Right ventricle myocardium inferior (tissue), 1 donor: ENCODE data around the gene PPTC7. TPM values are rescaled to one million over a fixed set of nuclear protein-coding genes. Genes with fewer than 3 reads are reported as not detected.

Source experiments
- ATAC-seq: fragments of 200-7000 bp; cut with Tn5 transposase; one replicate; pipeline ENCODE4 v1.9.1; 2020; ENCODE audit warnings: mild to moderate bottlenecking, moderate library complexity
- DNase-seq: peaks from one replicate; pipeline ENCODE4 v3.0.0; 2021; ENCODE audit errors: missing footprints
- intact Hi-C: fragments of 100-400 bp; cut with DNase I; formaldehyde crosslinking; loops from one replicate; pipeline ENCODE4 v1.11.0; 2022
- total RNA-seq: library from RNA; stranded (reverse); fragmentation: NEBNext Ultra II Directional; extraction: Animal tissue kit (Norgen Biotek cat#: 25700); gene quantifications from one replicate; pipeline ENCODE4 v1.2.1, GENCODE V29; 2021
- donor health status: DM: no; HTN: yes; CAD: no; lungs with severe emphysema.

Gene PPTC7
- total RNA-seq, 1 donor from 2014 or later, result 99.2 TPM

DNA sequence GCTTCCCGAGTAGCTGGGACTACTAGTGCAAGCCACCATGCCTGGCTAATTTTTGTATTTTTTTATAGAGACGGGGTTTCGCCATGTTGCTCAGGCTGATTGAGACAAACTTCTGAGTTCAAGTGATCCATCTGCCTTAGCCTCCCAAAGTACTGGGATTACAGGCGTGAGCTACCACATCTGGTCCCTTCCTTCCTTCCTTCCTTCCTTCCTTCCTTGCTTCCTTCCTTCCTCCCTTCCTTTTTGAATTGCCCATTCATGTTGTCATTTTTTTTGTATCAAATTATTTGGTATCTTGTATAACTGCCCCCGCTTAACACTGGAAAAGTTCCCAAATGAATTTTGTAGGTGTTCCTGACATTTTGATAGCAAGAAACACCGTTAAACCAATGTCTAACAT is 69.3 kb downstream of the PPTC7 start:
- DNase-seq (no peak), ATAC-seq (no peak)
- intact Hi-C loops, result loop anchor here (5.0 kb wide), 1 partner anchor 313 kb away; no protein-coding TSS in a partner anchor

DNA sequence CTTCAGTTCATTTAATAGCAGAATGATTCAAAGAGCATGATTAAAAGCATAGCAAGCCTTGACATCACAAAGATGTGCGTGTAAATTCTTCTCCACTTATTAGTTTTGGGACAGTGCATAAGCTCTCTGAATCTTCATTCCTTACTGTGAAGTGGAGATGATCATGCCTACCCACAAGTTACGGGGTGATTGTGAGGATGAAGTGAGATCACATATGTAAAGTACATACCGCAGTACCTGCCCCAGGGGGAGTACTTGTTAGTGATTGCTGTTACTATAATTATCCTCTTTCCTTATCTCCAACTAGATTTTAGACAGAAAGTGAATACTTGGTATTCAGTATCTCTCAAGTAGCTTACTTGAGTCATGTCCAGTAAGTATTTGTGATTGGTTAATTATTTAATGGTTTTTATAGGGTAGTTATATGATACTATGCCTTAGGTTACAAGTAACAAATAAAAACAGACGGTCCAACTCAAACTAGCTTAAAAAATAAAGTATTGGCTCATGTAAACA is 75.0 kb downstream of the PPTC7 start:
- ATAC-seq, result no peak
- no peak for DNase-seq
- intact Hi-C loops, result no loop called here

DNA sequence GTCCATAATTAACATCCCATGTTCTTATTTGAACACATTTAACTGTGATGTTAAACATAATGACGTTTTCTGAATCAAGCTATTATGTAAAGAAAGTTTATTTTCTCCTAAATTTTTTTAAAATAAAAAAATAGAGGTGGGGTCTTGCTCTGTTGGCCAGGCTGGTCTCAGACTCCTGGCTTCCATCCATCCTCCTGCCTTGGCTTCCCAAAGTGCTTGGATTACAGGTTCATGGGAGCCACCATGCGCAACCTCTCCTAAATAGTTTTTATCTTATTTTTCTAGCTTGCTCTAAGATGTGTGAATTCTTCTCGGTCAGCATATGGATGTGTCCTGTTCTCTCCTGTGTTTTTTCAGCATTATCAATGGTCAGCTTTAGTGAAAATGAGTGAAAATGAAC is 77.8 kb downstream of the PPTC7 start:
- intact Hi-C loops, result no loop called here
- ATAC-seq (no peak), DNase-seq (no peak)

DNA sequence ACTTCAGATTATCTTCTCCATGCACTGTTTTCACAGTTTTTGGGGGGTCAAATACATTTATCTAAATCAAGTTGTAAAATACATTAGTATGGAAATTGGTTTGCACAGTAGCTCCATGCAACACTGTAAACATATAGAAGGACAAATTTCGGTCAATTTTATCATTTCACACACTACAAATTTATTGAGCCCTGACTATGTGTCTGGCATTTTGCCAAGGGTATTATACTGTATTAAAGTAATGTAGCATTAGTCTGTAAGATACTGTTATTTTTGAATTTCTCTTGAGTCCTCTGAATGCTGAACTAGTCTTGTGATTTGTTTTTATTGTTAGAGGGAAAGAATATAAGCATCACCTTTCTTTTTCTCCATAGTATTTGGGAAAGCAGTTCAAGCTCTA is 79.7 kb downstream of the PPTC7 start:
- intact Hi-C loops, result loop anchor here (2.0 to 5.0 kb wide), 3 partner anchors 35 to 194 kb away; partner anchors contain the start of genes ARPC3, FAM216A and GPN3
- no peak for ATAC-seq
- no peak for DNase-seq

DNA sequence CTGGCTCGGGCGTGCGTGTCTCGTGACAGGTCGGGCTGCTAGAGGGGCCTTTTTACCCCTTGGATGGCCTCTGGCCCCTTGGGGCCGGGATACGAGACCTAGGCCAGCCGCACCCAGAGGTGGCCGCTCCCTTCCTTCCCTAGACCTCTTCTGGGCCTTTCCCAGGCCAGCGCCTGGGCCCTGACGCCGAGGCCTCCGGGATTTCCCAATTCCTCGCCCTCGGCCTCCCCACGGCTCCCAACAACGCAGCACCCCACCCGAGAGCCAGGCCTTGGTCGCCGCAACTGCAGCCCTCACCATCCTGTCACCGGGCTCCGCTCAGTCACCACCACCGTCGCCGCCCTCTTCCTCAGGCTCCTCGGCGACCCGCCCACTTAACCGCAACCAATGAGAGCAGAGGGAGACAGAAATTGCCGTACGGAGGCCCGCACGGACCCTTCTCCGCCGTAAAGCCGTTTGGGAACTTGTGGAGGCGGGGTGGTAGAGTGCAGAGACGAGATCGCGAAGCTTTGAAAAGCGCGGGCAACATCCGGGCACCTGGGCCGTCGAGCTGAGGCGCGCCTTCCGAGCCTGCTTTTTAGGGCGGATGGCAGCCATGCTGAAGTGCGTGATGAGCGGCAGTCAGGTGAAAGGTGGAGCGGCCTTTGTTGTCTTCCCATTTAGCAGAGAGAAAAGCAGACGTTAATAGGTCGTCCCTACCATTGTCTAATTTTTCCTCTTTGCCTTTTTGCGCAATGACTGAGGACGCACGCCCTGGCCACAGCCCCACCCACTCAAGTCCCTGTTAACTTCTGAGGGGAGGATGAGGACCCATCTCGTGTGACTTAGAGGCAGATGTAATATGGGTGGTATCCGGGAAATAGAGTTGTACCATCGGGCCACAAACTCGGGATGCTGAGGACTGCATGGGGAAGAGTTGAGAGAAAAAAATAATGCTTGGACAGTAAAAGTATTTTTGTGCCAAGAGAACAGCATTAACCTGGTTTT is 81.1 kb downstream of the PPTC7 start, which contains the start of the genes RAD9B and VPS29:
Gene RAD9B (plus strand): TSS at position 580 of the 987 bp plus-strand sequence. CDS start 7 bp downstream, at position 587.
Gene VPS29 (minus strand): TSS at position 360 of the 987 bp plus-strand sequence. CDS start 60 bp downstream, at position 300.
- intact Hi-C loops, result loop anchor here (2.0 to 5.0 kb wide), 3 partner anchors 33 to 195 kb away; partner anchors contain the start of genes ARPC3, FAM216A and GPN3
- peak; percentile 99 for DNase-seq
- ATAC-seq, result peak; percentile 99

DNA sequence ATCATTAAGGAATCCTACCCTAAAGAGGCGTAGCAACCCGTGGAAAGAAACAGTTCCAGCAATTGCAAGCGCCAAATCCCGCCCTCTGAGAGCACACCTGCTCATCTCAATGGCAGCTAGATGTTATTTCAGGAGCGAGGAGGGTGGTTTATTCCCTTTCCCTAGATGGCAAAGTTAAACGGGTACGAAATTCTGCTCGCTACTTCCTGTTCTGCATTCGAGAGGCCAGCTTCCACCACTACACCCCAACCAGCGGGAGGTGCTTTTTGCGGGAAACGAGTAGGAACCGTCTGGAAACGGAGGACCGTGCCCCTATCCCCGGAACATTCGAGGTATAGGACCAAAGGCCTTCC is 81.7 kb downstream of the PPTC7 start:
- peak; percentile 28 for ATAC-seq
- DNase-seq, result no peak
- intact Hi-C loops, result loop anchor here (5.0 kb wide), 2 partner anchors 49 to 196 kb away; partner anchors contain the start of gene ARPC3

DNA sequence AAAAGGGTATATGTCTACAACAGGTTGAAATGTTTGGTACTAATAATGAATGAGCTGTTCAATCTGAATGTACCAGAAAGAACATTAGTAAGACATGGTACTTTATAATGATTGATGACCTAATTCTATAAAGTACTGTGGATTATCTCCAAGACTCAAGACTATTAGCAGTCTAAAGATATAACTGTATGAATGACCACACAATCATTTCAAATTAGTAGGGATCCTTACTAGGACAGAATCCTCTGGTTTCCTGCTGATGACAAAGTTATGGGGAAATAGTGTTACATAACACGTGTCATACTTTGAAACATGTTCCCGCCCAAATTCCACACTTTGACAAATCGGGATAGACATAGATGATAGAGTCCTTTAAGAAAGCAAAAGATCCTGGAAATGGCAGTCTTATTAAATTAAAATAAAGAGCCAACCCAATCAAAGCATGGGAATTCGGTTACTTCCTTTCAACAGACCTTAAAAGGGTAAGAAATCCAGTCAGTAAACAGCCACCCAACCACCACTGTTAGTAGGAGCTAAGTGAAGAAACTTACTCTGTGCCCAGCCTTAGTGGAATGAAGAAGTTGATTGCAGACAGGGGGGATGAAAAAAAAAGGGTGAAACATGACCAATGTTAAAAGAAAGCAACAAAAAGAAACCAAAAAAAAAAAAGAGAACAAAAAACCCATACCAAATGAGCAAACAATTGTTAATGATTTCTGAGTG is 84.0 kb downstream of the PPTC7 start:
- DNase-seq (no peak), ATAC-seq (no peak)
- intact Hi-C loops, result no loop called here

Other genes starting within 250 kb of the PPTC7 start
- 34.4 TPM for gene ANAPC7, start 179.6 kb downstream of the PPTC7 start, total RNA-seq
- gene ARPC3, start 133.0 kb downstream of the PPTC7 start, total RNA-seq, result 94.4 TPM
- 24.7 TPM for gene GPN3, start 115.1 kb downstream of the PPTC7 start, total RNA-seq
- 4.8 TPM for gene FAM216A, start 114.5 kb downstream of the PPTC7 start, total RNA-seq
- 106 TPM for gene VPS29, start 81.2 kb downstream of the PPTC7 start, total RNA-seq
- 1.1 TPM for gene RAD9B, start 81.0 kb downstream of the PPTC7 start, total RNA-seq
- 26.9 TPM for gene TCTN1, start 30.8 kb upstream of the PPTC7 start, total RNA-seq
- 11.8 TPM for gene HVCN1, start 105.8 kb upstream of the PPTC7 start, total RNA-seq
- gene PPP1CC, start 159.6 kb upstream of the PPTC7 start, total RNA-seq, result 163 TPM